Loucy (cell line): ENCODE data around the gene ACOXL.

Experiments used
- H2AFZ ChIP-seq: fragments of 200-600 bp; sonication (generic); 2 replicates; pipeline ENCODE4 v1.6.0; 2016; ENCODE audit warnings: antibody characterized with exemption, mild to moderate bottlenecking, low read length, moderate library complexity
- H3F3A ChIP-seq: fragments of 200-600 bp; 2 replicates; pipeline ENCODE4 v1.6.0; 2016; ENCODE audit warnings: antibody characterized with exemption, low read depth, mild to moderate bottlenecking
- H3K27me3 ChIP-seq: fragments of 200-600 bp; sonication (generic); 2 replicates; pipeline ENCODE4 v1.6.1; 2014; ENCODE audit warnings: low read length, mild to moderate bottlenecking; ENCODE audit not compliant: insufficient read depth, poor library complexity, severe bottlenecking
- H3K36me3 ChIP-seq: fragments of 200-600 bp; sonication (generic); 2 replicates; pipeline ENCODE4 v1.6.1; 2016; ENCODE audit warnings: low read length; ENCODE audit not compliant: insufficient read depth
- H3K4me1 ChIP-seq: fragments of 200-600 bp; sonication (generic); 2 replicates; pipeline ENCODE4 v1.5.1; 2014; ENCODE audit warnings: low read length, mild to moderate bottlenecking; ENCODE audit not compliant: insufficient read depth, poor library complexity, severe bottlenecking
- H3K4me2 ChIP-seq: fragments of 200-600 bp; sonication (generic); 2 replicates; pipeline ENCODE4 v1.6.0; 2014; ENCODE audit warnings: antibody characterized with exemption, low read length, low read depth, mild to moderate bottlenecking; ENCODE audit not compliant: poor library complexity, severe bottlenecking
- H3K4me3 ChIP-seq: fragments of 200-600 bp; sonication (generic); 2 replicates; pipeline ENCODE4 v1.5.1; 2014; ENCODE audit warnings: low read length, mild to moderate bottlenecking, mixed read lengths; ENCODE audit not compliant: poor library complexity, severe bottlenecking
- H3K79me2 ChIP-seq: fragments of 200-600 bp; sonication (generic); 2 replicates; pipeline ENCODE4 v1.6.1; 2014; ENCODE audit warnings: low read length; ENCODE audit not compliant: insufficient read depth
- H3K9ac ChIP-seq: fragments of 200-600 bp; sonication (generic); 2 replicates; pipeline ENCODE4 v1.6.0; 2014; ENCODE audit warnings: mild to moderate bottlenecking, low read depth, low read length, moderate library complexity; ENCODE audit not compliant: poor library complexity, severe bottlenecking
- H3K9me2 ChIP-seq: fragments of 200-600 bp; sonication (generic); replicated peaks from 2 replicates; pipeline ENCODE4 v1.6.1; 2016; ENCODE audit warnings: low read depth, low read length, mixed read lengths
- H3K9me3 ChIP-seq: fragments of 200-600 bp; sonication (generic); 2 replicates; pipeline ENCODE4 v1.6.1; 2014; ENCODE audit warnings: mild to moderate bottlenecking, antibody characterized with exemption, low read length, low read depth; ENCODE audit not compliant: insufficient read depth
- H4K20me1 ChIP-seq: fragments of 200-600 bp; sonication (generic); 2 replicates; pipeline ENCODE4 v1.6.0; 2014; ENCODE audit warnings: antibody characterized with exemption, low read length, mild to moderate bottlenecking; ENCODE audit not compliant: insufficient read depth, poor library complexity, severe bottlenecking
- EZH2phosphoT487 ChIP-seq: fragments of 200-600 bp; IDR thresholded peaks from 2 replicates; pipeline ENCODE4 v1.6.1; 2018; ENCODE audit warnings: antibody characterized with exemption, mild to moderate bottlenecking, moderate library complexity, borderline replicate concordance
- TF ChIP-seq, protein P1 (sequence below): fragments of 200-600 bp; sonication (generic); conservative IDR thresholded peaks from 2 replicates; pipeline ENCODE4 v1.5.1; 2014; ENCODE audit warnings: mild to moderate bottlenecking, antibody characterized with exemption, low read length

The ACOXL gene

DNA sequence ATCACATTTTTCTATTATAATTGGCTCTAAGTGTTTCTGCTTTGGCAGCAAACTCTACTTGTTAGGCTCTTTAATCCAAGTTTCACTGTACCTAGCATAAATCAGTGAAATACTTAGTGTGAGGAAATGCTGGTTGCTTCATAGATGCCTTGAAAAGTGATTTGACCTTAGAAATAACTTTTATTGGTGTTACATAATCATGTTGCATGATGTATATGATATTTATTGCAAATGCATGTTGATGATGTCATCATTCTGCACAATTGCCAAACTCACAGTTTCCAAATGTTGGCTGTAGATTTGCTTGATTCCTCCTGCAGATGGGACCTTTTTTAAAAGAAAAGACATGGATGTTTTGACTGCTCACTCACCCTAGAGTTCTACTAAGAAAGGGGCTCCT lies 250.8 kb downstream of the ACOXL start:
- H2AFZ ChIP-seq, result no peak overlapping the region
- H3K79me2 ChIP-seq, result no peaks in the 10 kb centered on the region
- H4K20me1 ChIP-seq, result no peaks in the 10 kb centered on the region
- H3K4me2 ChIP-seq, result no peak overlapping the region
- no peaks in the 10 kb centered on the region for H3K9me2 ChIP-seq
- H3K9me3 ChIP-seq, result no peaks in the 10 kb centered on the region
- no peaks in the 10 kb centered on the region for H3F3A ChIP-seq
- no peak overlapping the region for H3K4me3 ChIP-seq
- H3K36me3 ChIP-seq, result no peaks in the 10 kb centered on the region
- H3K4me1 ChIP-seq, result peaks cover 3% of the 10 kb centered on the region
- no peak overlapping the region for H3K9ac ChIP-seq
- no peaks in the 10 kb centered on the region for H3K27me3 ChIP-seq
- TF ChIP-seq, protein P1, sequence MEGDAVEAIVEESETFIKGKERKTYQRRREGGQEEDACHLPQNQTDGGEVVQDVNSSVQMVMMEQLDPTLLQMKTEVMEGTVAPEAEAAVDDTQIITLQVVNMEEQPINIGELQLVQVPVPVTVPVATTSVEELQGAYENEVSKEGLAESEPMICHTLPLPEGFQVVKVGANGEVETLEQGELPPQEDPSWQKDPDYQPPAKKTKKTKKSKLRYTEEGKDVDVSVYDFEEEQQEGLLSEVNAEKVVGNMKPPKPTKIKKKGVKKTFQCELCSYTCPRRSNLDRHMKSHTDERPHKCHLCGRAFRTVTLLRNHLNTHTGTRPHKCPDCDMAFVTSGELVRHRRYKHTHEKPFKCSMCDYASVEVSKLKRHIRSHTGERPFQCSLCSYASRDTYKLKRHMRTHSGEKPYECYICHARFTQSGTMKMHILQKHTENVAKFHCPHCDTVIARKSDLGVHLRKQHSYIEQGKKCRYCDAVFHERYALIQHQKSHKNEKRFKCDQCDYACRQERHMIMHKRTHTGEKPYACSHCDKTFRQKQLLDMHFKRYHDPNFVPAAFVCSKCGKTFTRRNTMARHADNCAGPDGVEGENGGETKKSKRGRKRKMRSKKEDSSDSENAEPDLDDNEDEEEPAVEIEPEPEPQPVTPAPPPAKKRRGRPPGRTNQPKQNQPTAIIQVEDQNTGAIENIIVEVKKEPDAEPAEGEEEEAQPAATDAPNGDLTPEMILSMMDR, result no peak
- TF ChIP-seq EZH2phosphoT487, result no peak

DNA sequence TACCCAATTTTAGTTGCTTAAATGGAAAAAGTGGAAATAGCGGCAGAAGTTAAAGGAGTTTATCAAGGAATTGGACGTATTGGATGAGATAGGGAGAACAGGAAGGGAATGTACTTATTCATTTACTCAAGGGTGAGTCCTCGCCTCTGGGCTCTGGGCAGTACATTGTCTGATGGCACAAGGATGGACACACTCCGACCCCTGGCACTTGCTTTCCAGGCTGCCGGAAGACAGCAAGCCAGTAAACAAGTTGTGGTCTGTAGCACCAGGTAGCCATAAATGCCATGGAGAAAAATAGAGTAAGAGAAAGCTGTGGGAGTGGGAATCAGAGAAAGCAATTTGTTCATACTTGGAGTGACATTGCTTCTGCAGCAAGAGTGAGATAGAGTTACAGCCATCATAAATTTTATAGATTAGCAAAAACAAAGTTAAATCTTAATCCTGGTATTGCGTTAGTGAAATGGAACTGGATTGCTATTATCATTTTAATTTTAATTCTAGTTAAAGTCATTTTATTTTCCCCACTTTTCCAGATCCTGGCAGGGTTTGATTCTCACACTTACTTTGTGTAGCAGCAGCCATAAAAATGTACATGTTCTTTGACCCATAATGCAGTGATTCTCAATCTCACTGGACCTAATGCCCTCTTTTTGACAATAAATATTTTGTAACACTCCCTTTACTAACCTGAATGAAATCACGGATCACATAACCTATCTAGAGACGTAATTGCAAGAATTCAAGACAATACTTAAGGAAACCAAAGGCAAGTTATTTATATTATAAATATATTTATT lies 252.5 kb downstream of the ACOXL start:
- no peaks in the 10 kb centered on the region; the same call in 1 of the 2 replicates for H3K9me3 ChIP-seq
- no peaks in the 10 kb centered on the region for H3K9me2 ChIP-seq
- H2AFZ ChIP-seq, result no peak overlapping the region
- peaks cover 3% of the 10 kb centered on the region for H3K4me1 ChIP-seq
- no peak overlapping the region for H3K4me3 ChIP-seq
- no peaks in the 10 kb centered on the region for H3K36me3 ChIP-seq
- no peaks in the 10 kb centered on the region for H4K20me1 ChIP-seq
- no peaks in the 10 kb centered on the region for H3K79me2 ChIP-seq
- TF ChIP-seq, protein P1, result no peak
- TF ChIP-seq EZH2phosphoT487, result no peak
- no peaks in the 10 kb centered on the region for H3F3A ChIP-seq
- no peaks in the 10 kb centered on the region for H3K27me3 ChIP-seq
- no peak overlapping the region for H3K4me2 ChIP-seq
- no peak overlapping the region for H3K9ac ChIP-seq

DNA sequence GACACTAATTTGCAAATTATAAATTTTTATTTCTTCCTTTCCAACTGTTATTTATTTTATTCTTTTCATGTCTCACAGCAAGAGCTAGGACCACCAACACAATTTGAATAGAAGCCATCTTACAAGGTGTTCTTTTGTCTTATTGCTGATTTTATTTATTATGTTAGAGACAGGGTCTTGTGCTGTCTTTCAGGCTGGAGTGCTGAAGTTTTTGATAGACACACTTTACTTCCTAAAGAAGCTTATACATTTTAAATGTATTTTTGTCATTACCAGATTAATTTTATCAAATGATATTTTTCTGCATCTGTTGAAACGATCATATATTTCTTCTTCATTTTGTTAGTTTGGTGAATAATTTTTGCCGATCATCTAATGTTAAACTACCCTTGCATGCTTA lies 258.1 kb downstream of the ACOXL start:
- Histone ChIP-seq H3K9me3 (peaks cover 9% of the 10 kb centered on the region), H3F3A (no peaks in the 10 kb centered on the region; the same call in 1 of the 2 replicates), H3K4me3 (no peak overlapping the region), H3K4me2 (no peak overlapping the region), H3K4me1 (peaks cover 30% of the 10 kb centered on the region), H3K9ac (no peak overlapping the region), H3K79me2 (no peaks in the 10 kb centered on the region), H3K27me3 (no peaks in the 10 kb centered on the region), H3K36me3 (no peaks in the 10 kb centered on the region), H4K20me1 (no peaks in the 10 kb centered on the region), H2AFZ (no peak overlapping the region), H3K9me2 (no peaks in the 10 kb centered on the region)
- TF ChIP-seq, protein P1, result no peak
- no peak for TF ChIP-seq EZH2phosphoT487
